ENCODE results near the gene IRF2. TPM values are rescaled to one million over a fixed set of nuclear protein-coding genes. Genes with fewer than 3 reads are reported as not detected.

The IRF2 gene
- total RNA-seq, 4 donors from 2014 or later, result 23.7 to 36.8 (median 30.4) TPM

GRCh38 chr4:184457535-184458249 lies 16.7 kb downstream of the IRF2 start:
- Histone ChIP-seq H3K27me3 (no peaks in the 10 kb centered on the region), H3K9me3 (no peaks in the 10 kb centered on the region), H3K27ac (peak overlapping the region in 2 of 4 donors; percentile 4 to 15), H3K36me3 (peaks cover 0 to 4% (median 0%) of the 10 kb centered on the region in 3 donors), H3K4me1 (peaks cover 0 to 79% (median 36%) of the 10 kb centered on the region in 4 donors), H3K4me3 (no peak overlapping the region)
- TF ChIP-seq CTCF (IDR thresholded peaks at IDR 0.05) (no peak), EP300 (IDR thresholded peaks at IDR 0.05) (no peak), POLR2A (IDR thresholded peaks at IDR 0.05) (no peak)
- 57 to 65% methylated on average over 11 of the region's 11 CpGs for WGBS, 2 donors
- DNase-seq (ENCODE audit: low spot score in 2 of 2), result no peak

DNA sequence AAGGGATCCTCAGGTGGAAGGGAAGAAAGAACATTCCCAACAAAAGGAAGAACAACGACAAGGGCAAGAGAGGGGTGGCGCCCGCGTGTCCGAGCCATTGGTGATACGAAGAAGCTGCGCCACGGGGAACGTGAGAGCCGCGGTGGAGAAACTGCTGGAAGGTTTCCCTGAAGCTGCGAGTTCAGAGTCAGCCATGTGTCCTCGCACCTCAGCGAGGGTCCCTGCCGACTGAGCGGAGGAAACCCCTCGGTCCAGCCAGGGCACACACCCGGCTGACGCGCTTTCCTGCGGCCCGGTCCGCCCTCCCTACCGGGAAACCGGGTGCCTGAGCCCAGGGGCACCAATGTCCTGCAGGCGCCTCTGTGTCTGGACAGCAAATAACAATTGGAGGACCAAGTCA lies 18.0 kb downstream of the IRF2 start:
- H3K27me3 ChIP-seq, result no peaks in the 10 kb centered on the region
- no peak overlapping the region for H3K27ac ChIP-seq
- 93 to 94% methylated on average over 23 to 26 of the region's 26 CpGs for WGBS, 2 donors
- H3K36me3 ChIP-seq, result peaks cover 0 to 4% (median 0%) of the 10 kb centered on the region in 3 donors
- no peak overlapping the region for H3K4me3 ChIP-seq
- TF ChIP-seq EP300 (IDR thresholded peaks at IDR 0.05), result no peak
- no peak for TF ChIP-seq CTCF (IDR thresholded peaks at IDR 0.05)
- no peak for TF ChIP-seq POLR2A (IDR thresholded peaks at IDR 0.05)
- no peak for DNase-seq (ENCODE audit: low spot score in 2 of 2)
- peaks cover 0 to 79% (median 42%) of the 10 kb centered on the region in 4 donors for H3K4me1 ChIP-seq
- no peaks in the 10 kb centered on the region for H3K9me3 ChIP-seq

GRCh38 chr4:184455299-184455698 lies 19.1 kb downstream of the IRF2 start:
- 90 to 97% methylated on average over 7 of the region's 7 CpGs for WGBS, 2 donors
- no peaks in the 10 kb centered on the region for H3K27me3 ChIP-seq
- TF ChIP-seq EP300 (IDR thresholded peaks at IDR 0.05) (no peak), POLR2A (IDR thresholded peaks at IDR 0.05) (no peak), CTCF (IDR thresholded peaks at IDR 0.05) (no peak)
- no peak overlapping the region for H3K4me3 ChIP-seq
- H3K27ac ChIP-seq, result no peak overlapping the region
- no peak for DNase-seq (ENCODE audit: low spot score in 2 of 2)
- peaks cover 0 to 4% (median 0%) of the 10 kb centered on the region in 3 donors for H3K36me3 ChIP-seq
- peaks cover 0 to 80% (median 47%) of the 10 kb centered on the region in 4 donors for H3K4me1 ChIP-seq
- H3K9me3 ChIP-seq, result no peaks in the 10 kb centered on the region

- TF ChIP-seq EP300 (IDR thresholded peaks at IDR 0.05) (peak in 1 of 2 donors; percentile 32), CTCF (IDR thresholded peaks at IDR 0.05) (no peak)
- Histone ChIP-seq H3K4me1 (peaks cover 0 to 79% (median 59%) of the 10 kb centered on the region in 4 donors), H3K27me3 (no peaks in the 10 kb centered on the region), H3K27ac (peak overlapping the region in 3 of 4 donors; percentile 53 to 75 (median 64)), H3K9me3 (no peaks in the 10 kb centered on the region), H3K4me3 (no peak overlapping the region), H3K36me3 (peaks cover 0 to 4% (median 0%) of the 10 kb centered on the region in 3 donors)
- DNase-seq (ENCODE audit: low spot score in 2 of 2), result peak in 1 of 2 donors; percentile 19
- WGBS, 2 donors, result 13 to 14% methylated on average over 10 of the region's 10 CpGs
These were observed 20.8 kb downstream of the IRF2 start for GRCh38 chr4:184453365-184454160.

GRCh38 chr4:184452740-184453139 lies 21.6 kb downstream of the IRF2 start:
- no peak overlapping the region for H3K27ac ChIP-seq
- TF ChIP-seq CTCF (IDR thresholded peaks at IDR 0.05), result no peak
- H3K4me3 ChIP-seq, result no peak overlapping the region
- DNase-seq (ENCODE audit: low spot score in 2 of 2), result no peak
- H3K4me1 ChIP-seq, result peaks cover 0 to 79% (median 62%) of the 10 kb centered on the region in 4 donors
- H3K9me3 ChIP-seq, result no peaks in the 10 kb centered on the region
- H3K27me3 ChIP-seq, result no peaks in the 10 kb centered on the region
- peaks cover 0 to 4% (median 0%) of the 10 kb centered on the region in 3 donors for H3K36me3 ChIP-seq
